ENCODE results near the gene SYNGR1.

SYNGR1 gene

GRCh38 chr22:39432361-39432811 is 82.6 kb downstream of the SYNGR1 start:
- no peak for DNase-seq

- no peak for DNase-seq
Measured at GRCh38 chr22:39433476-39434242, 83.9 kb downstream of the SYNGR1 start.

- no peak for DNase-seq
Measured at GRCh38 chr22:39434243-39434653, 84.5 kb downstream of the SYNGR1 start.

- DNase-seq = no peak
Measured at GRCh38 chr22:39434721-39435120, 84.9 kb downstream of the SYNGR1 start.
